A549 (cell line): ENCODE data around the gene ADD1. TPM values are rescaled to one million over a fixed set of nuclear protein-coding genes. Genes with fewer than 3 reads are reported as not detected.

Source experiments
- ATAC-seq, 2 experiments: fragments of 200-7000 bp in 1 of 2; fragments of >200 bp in 1 of 2; cut with Nextera tagmentation in 1 of 2; cut with Tn5 transposase in 1 of 2; 3 replicates each; pipeline versions ENCODE4 v1.8.0 to v1.9.1; 2018 to 2020; ENCODE audit warnings: mild to moderate bottlenecking in 1 of 2, moderate library complexity in 1 of 2
- CTCF ChIA-PET: fragments of 300-600 bp; sonication (Branson Sonifier 250); formaldehyde crosslinking; extraction: SDS; loops from one replicate; lab custom pipeline; 2021; ENCODE audit warnings: antibody characterized with exemption, inconsistent platforms; lab: Yijun Ruan, JAX
- POLR2A ChIA-PET: fragments of 350-600 bp; formaldehyde crosslinking; extraction: SDS; loops from one replicate; lab custom pipeline; 2021; ENCODE audit warnings: antibody characterized with exemption, inconsistent platforms; lab: Yijun Ruan, JAX
- DNase-seq, 2 experiments: peaks; one replicate each; pipeline versions ENCODE4 v3.0.0 to v3.0.0-alpha.2; 2011 to 2016; ENCODE audit warnings: low read depth in 1 of 2, low spot score in 1 of 2
- FAIRE-seq: peaks from 2 replicates; lab custom pipeline; 2011; peaks lifted over from hg19 to GRCh38; lab: Jason Lieb, UNC
- H3K27ac ChIP-seq, 2 experiments: fragments of >200 bp; sonication (Bioruptor Twin); formaldehyde crosslinking; 3 replicates each; pipeline ENCODE4 v1.5.1; 2016 to 2017
- H3K4me1 ChIP-seq: fragments of >200 bp; sonication (Bioruptor Twin); formaldehyde crosslinking; 3 replicates; pipeline ENCODE4 v1.6.1; 2016
- H3K4me2 ChIP-seq: fragments of >200 bp; sonication (Bioruptor Twin); formaldehyde crosslinking; 3 replicates; pipeline ENCODE4 v1.6.1; 2016
- H3K4me3 ChIP-seq: fragments of >200 bp; sonication (Bioruptor Twin); formaldehyde crosslinking; 3 replicates; pipeline ENCODE4 v1.5.1; 2016
- H3K9me3 ChIP-seq: fragments of >200 bp; sonication (Bioruptor Twin); formaldehyde crosslinking; 3 replicates; pipeline ENCODE4 v1.6.1; 2016
- BCL3 ChIP-seq: fragments of >200 bp; sonication (Bioruptor Twin); formaldehyde crosslinking; IDR thresholded peaks from 3 replicates; pipeline ENCODE4 v1.6.1; 2016
- CBX2 ChIP-seq: fragments of 200-600 bp; sonication (generic); IDR thresholded peaks from 2 replicates; pipeline ENCODE4 v1.6.1; 2016; ENCODE audit warnings: low read depth, mild to moderate bottlenecking, borderline replicate concordance
- CBX8 ChIP-seq: fragments of 200-600 bp; sonication (generic); IDR thresholded peaks from 2 replicates; pipeline ENCODE4 v1.6.1; 2016
- CHD4 ChIP-seq: fragments of 200-600 bp; sonication (generic); IDR thresholded peaks from 2 replicates; pipeline ENCODE4 v1.6.1; 2016; ENCODE audit warnings: antibody characterized with exemption, mild to moderate bottlenecking, borderline replicate concordance
- ESRRA ChIP-seq: fragments of 150-350 bp; IDR thresholded peaks from 2 replicates; pipeline ENCODE4 v1.6.1; 2014; ENCODE audit warnings: mild to moderate bottlenecking, low read length, borderline replicate concordance
- GATA3 ChIP-seq: IDR thresholded peaks from 2 replicates; pipeline ENCODE4 v1.6.1; 2012; ENCODE audit warnings: borderline replicate concordance
- HDAC2 ChIP-seq: fragments of 200-600 bp; sonication (generic); IDR thresholded peaks from 2 replicates; pipeline ENCODE4 v1.6.1; 2016
- HES2 ChIP-seq: fragments of >200 bp; sonication (Bioruptor Twin); formaldehyde crosslinking; IDR thresholded peaks from 2 replicates; pipeline ENCODE4 v1.6.1; 2016
- HOXA7 ChIP-seq: fragments of 250-450 bp; sonication (Bioruptor Pico); IDR thresholded peaks from 2 replicates; pipeline ENCODE4 v1.5.0; 2020; ENCODE audit warnings: mild to moderate bottlenecking, moderate library complexity
- MAFK ChIP-seq: fragments of 450-650 bp; IDR thresholded peaks from 2 replicates; pipeline ENCODE4 v1.6.1; 2014; ENCODE audit not compliant: partially characterized antibody
- MAZ ChIP-seq: fragments of 150-350 bp; IDR thresholded peaks from 2 replicates; pipeline ENCODE4 v1.6.1; 2014; ENCODE audit warnings: antibody characterized with exemption, low read depth, low read length, borderline replicate concordance
- NFE2L2 ChIP-seq: fragments of 150-350 bp; conservative IDR thresholded peaks from 2 replicates; pipeline ENCODE4 v1.6.1; 2014; ENCODE audit warnings: low read length
- NPAS2 ChIP-seq: fragments of 250-450 bp; sonication (Bioruptor Pico); IDR thresholded peaks from 2 replicates; pipeline ENCODE4 v1.8.0; 2022; ENCODE audit warnings: mild to moderate bottlenecking, moderate library complexity, borderline replicate concordance
- NR3C1 ChIP-seq: fragments of >200 bp; sonication (Bioruptor Twin); formaldehyde crosslinking; IDR thresholded peaks from 3 replicates; pipeline ENCODE4 v1.6.1; 2017
- POLR2AphosphoS2 ChIP-seq: conservative IDR thresholded peaks from 2 replicates; pipeline ENCODE4 v1.6.1; 2012; ENCODE audit warnings: low read length, improper control_type of control experiment, inconsistent platforms
- RAD21 ChIP-seq, 2 experiments: fragments of >200 bp in 1 of 2; sonication (Bioruptor Twin) in 1 of 2; formaldehyde crosslinking in 1 of 2; IDR thresholded peaks in 1 of 2; conservative IDR thresholded peaks in 1 of 2; 2 replicates in 1 of 2; 3 replicates in 1 of 2; pipeline ENCODE4 v1.6.1; 2012 to 2018; ENCODE audit warnings: inconsistent platforms in 1 of 2
- RNF2 ChIP-seq: fragments of 200-600 bp; sonication (generic); IDR thresholded peaks from 2 replicates; pipeline ENCODE4 v1.6.1; 2016; ENCODE audit warnings: low read depth, mild to moderate bottlenecking, antibody characterized with exemption, moderate library complexity, borderline replicate concordance
- SREBF2 ChIP-seq: fragments of 450-650 bp; IDR thresholded peaks from 2 replicates; pipeline ENCODE4 v1.6.1; 2014; ENCODE audit warnings: mild to moderate bottlenecking, moderate library complexity
- TFCP2L1 ChIP-seq: fragments of 250-450 bp; sonication (Bioruptor Pico); IDR thresholded peaks from 2 replicates; pipeline ENCODE4 v1.5.0; 2021; ENCODE audit warnings: mild to moderate bottlenecking
- ZC3H11A ChIP-seq: fragments of 450-650 bp; IDR thresholded peaks from 2 replicates; pipeline ENCODE4 v1.6.1; 2014; ENCODE audit warnings: antibody characterized with exemption, mild to moderate bottlenecking
- ZFP36 ChIP-seq: fragments of 450-650 bp; IDR thresholded peaks from 2 replicates; pipeline ENCODE4 v1.6.1; 2014; ENCODE audit warnings: borderline replicate concordance; ENCODE audit not compliant: partially characterized antibody
- ZNF302 ChIP-seq: fragments of 250-450 bp; sonication (Bioruptor Pico); IDR thresholded peaks from 2 replicates; pipeline ENCODE4 v1.9.0; 2021; ENCODE audit warnings: inconsistent platforms, mild to moderate bottlenecking, moderate library complexity
- ZSCAN20 ChIP-seq: fragments of 250-450 bp; sonication (Bioruptor Pico); IDR thresholded peaks from 2 replicates; pipeline ENCODE4 v1.8.0; 2022; ENCODE audit warnings: mild to moderate bottlenecking, moderate library complexity
- WGBS: methylation state at CpG from one replicate; pipeline ENCODE4 v1.1.6; 2017; ENCODE audit errors: missing lambda C conversion rate; 5-methylcytosine and 5-hydroxymethylcytosine counted together
- polyA plus RNA-seq, 4 experiments: library from polyadenylated mRNA; depleted of rRNA in 3 of 4; stranded (reverse); fragments of >200 nt; fragmentation: RNase III in 1 of 4; extraction: RNeasy Plus Mini Kit Qiagen cat#74134 plus additional on column Dnase treatment in 1 of 4; gene quantifications; 2 replicates in 3 of 4; 3 replicates in 1 of 4; pipeline ENCODE4 v1.2.3, GENCODE V29; 2011 to 2017
- TF ChIP-seq, protein P1 (sequence below): fragments of 200-600 bp; sonication (generic); IDR thresholded peaks from 2 replicates; pipeline ENCODE4 v1.6.1; 2016; ENCODE audit warnings: antibody characterized with exemption, mild to moderate bottlenecking, moderate library complexity
- TF ChIP-seq, protein P2 (sequence below): fragments of 150-350 bp; IDR thresholded peaks from 2 replicates; pipeline ENCODE4 v1.6.1; 2014; ENCODE audit warnings: low read depth, mild to moderate bottlenecking, low read length

The ADD1 gene
- polyA plus RNA-seq, 2 of the 4 experiments (the other 2 are of a cell fraction) = 59.7 to 60.3 TPM

GRCh38 chr4:2902126-2902525 lies 58.5 kb downstream of the ADD1 start:
- Histone ChIP-seq H3K4me2 (no peak overlapping the region), H3K9me3 (no peaks in the 10 kb centered on the region), H3K4me3 (no peak overlapping the region)
- no peak for FAIRE-seq
- POLR2A ChIA-PET = no interaction called here
- 100% methylated on average over 2 of the region's 2 CpGs for WGBS
- CTCF ChIA-PET = no interaction called here
- DNase-seq = no peak
- no peak for TF ChIP-seq ZSCAN20
- TF ChIP-seq, all 56 proteins: peak for 0
- no peak overlapping the region for H3K27ac ChIP-seq
- no peak for ATAC-seq
- H3K4me1 ChIP-seq = peaks cover 6% of the 10 kb centered on the region; the same call in 1 of the 3 replicates

DNA sequence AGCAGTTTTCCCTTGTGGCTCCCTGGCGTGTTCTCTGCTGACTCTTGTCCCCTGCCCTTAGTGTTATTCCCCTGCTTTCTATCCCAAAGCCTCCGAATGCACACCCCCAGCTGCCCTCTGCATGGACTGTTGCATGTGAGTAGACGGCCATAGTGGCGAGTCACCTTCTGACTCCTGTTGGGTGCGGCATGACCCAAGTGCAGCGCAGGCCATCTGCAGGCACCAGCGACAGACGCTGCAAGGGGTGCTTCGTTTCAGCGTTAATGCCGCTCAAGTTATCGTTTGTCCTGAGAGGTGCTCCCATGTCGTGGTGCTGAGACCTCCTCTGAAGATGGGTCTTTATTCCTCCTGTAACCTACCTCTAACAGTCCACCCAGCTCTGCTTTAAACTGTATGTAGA lies 61.9 kb downstream of the ADD1 start:
- H3K9me3 ChIP-seq = no peaks in the 10 kb centered on the region
- ChIA-PET CTCF (no interaction called here), POLR2A (no interaction called here)
- ATAC-seq (no peak), FAIRE-seq (no peak), DNase-seq (no peak)
- TF ChIP-seq CHD4 (no peak), TFCP2L1 (no peak), ESRRA (no peak), ZC3H11A (no peak), RNF2 (no peak), RAD21 (conservative IDR thresholded peaks at IDR 0.05 in 1 of 2, IDR thresholded peaks at IDR 0.05 in 1 of 2) (no peak), MAZ (no peak), POLR2AphosphoS2 (no peak)
- peaks cover 6% of the 10 kb centered on the region; the same call in 1 of the 3 replicates for H3K4me1 ChIP-seq
- no peak overlapping the region for H3K4me3 ChIP-seq
- WGBS = 97% methylated on average over 13 of the region's 13 CpGs
- no peak overlapping the region for H3K4me2 ChIP-seq
- H3K27ac ChIP-seq = no peak overlapping the region

- DNase-seq (no peak), ATAC-seq (no peak)
- POLR2A ChIA-PET = interaction anchor here (0.7 kb wide), 1 partner anchor 18 kb away, joined by 4 read pairs; no protein-coding TSS in a partner anchor
These were observed 62.6 kb downstream of the ADD1 start for GRCh38 chr4:2906218-2906617.

GRCh38 chr4:2907226-2907625 lies 63.6 kb downstream of the ADD1 start:
- WGBS = 83% methylated on average over 3 of the region's 4 CpGs
- no peak for TF ChIP-seq NFE2L2
- no peak for TF ChIP-seq HDAC2
- TF ChIP-seq RAD21 (conservative IDR thresholded peaks at IDR 0.05 in 1 of 2, IDR thresholded peaks at IDR 0.05 in 1 of 2) = no peak
- no peak for TF ChIP-seq ZNF302 (CRISPR knock-in tag)
- TF ChIP-seq, protein P1, sequence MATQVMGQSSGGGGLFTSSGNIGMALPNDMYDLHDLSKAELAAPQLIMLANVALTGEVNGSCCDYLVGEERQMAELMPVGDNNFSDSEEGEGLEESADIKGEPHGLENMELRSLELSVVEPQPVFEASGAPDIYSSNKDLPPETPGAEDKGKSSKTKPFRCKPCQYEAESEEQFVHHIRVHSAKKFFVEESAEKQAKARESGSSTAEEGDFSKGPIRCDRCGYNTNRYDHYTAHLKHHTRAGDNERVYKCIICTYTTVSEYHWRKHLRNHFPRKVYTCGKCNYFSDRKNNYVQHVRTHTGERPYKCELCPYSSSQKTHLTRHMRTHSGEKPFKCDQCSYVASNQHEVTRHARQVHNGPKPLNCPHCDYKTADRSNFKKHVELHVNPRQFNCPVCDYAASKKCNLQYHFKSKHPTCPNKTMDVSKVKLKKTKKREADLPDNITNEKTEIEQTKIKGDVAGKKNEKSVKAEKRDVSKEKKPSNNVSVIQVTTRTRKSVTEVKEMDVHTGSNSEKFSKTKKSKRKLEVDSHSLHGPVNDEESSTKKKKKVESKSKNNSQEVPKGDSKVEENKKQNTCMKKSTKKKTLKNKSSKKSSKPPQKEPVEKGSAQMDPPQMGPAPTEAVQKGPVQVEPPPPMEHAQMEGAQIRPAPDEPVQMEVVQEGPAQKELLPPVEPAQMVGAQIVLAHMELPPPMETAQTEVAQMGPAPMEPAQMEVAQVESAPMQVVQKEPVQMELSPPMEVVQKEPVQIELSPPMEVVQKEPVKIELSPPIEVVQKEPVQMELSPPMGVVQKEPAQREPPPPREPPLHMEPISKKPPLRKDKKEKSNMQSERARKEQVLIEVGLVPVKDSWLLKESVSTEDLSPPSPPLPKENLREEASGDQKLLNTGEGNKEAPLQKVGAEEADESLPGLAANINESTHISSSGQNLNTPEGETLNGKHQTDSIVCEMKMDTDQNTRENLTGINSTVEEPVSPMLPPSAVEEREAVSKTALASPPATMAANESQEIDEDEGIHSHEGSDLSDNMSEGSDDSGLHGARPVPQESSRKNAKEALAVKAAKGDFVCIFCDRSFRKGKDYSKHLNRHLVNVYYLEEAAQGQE = no peak
- TF ChIP-seq GATA3 = no peak
- TF ChIP-seq, protein P2, sequence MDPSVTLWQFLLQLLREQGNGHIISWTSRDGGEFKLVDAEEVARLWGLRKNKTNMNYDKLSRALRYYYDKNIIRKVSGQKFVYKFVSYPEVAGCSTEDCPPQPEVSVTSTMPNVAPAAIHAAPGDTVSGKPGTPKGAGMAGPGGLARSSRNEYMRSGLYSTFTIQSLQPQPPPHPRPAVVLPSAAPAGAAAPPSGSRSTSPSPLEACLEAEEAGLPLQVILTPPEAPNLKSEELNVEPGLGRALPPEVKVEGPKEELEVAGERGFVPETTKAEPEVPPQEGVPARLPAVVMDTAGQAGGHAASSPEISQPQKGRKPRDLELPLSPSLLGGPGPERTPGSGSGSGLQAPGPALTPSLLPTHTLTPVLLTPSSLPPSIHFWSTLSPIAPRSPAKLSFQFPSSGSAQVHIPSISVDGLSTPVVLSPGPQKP = no peak
- no peak for TF ChIP-seq ZFP36
- TF ChIP-seq ZSCAN20 = no peak
- TF ChIP-seq CBX2 = no peak
- no peak for TF ChIP-seq MAFK

More at GRCh38 chr4:2906218-2906617, 62.6 kb downstream of the ADD1 start:
- Histone ChIP-seq H3K4me1 (no peaks in the 10 kb centered on the region; the same call in 2 of the 3 replicates), H3K4me3 (no peak overlapping the region), H3K9me3 (no peaks in the 10 kb centered on the region), H3K27ac (no peak overlapping the region)
- CTCF ChIA-PET = interaction anchor here (0.9 kb wide), 1 partner anchor 143 kb away, joined by 3 read pairs; no protein-coding TSS in a partner anchor
- FAIRE-seq = no peak
- TF ChIP-seq ESRRA = no peak
- TF ChIP-seq RNF2 = no peak
- TF ChIP-seq POLR2AphosphoS2 = no peak
- no peak for TF ChIP-seq MAZ
- no peak for TF ChIP-seq CBX8
- TF ChIP-seq HES2 = no peak
- TF ChIP-seq BCL3 = no peak
- TF ChIP-seq NR3C1 = no peak
- TF ChIP-seq HOXA7 = no peak
- TF ChIP-seq NPAS2 (CRISPR knock-in tag) = no peak
- TF ChIP-seq SREBF2 = no peak
- TF ChIP-seq, all 56 proteins: peak for 0
- no peak overlapping the region for H3K4me2 ChIP-seq
- 93% methylated on average over 8 of the region's 8 CpGs for WGBS

More at GRCh38 chr4:2907226-2907625, 63.6 kb downstream of the ADD1 start:
- H3K9me3 ChIP-seq = no peaks in the 10 kb centered on the region
- POLR2A ChIA-PET = no interaction called here
- H3K4me2 ChIP-seq = no peak overlapping the region
- FAIRE-seq = no peak
- no peaks in the 10 kb centered on the region for H3K4me1 ChIP-seq
- H3K4me3 ChIP-seq = no peak overlapping the region
- no peak overlapping the region for H3K27ac ChIP-seq
- no peak for DNase-seq
- no peak for ATAC-seq
- CTCF ChIA-PET = interaction anchor here (1.5 kb wide), 1 partner anchor 143 kb away, joined by 3 read pairs; no protein-coding TSS in a partner anchor
